Activated T-helper 1 cell treated with anti-CD3 and anti-CD28 coated beads, Interleukin-2, amount 50 U/mL, for 16 hours (primary cell): ENCODE measurements around the gene CARD8.

ENCODE experiments used
- DNase-seq, 2 donors: peaks; one replicate each; pipeline ENCODE4 v3.0.0-alpha.2; 2020; ENCODE audit warnings: low read depth in 1 of 2, low spot score in 1 of 2

Gene CARD8

GRCh38 chr19:48174445-48175030, 81.2 kb downstream of the CARD8 start:
- DNase-seq: no peak

- DNase-seq: no peak
Observed at GRCh38 chr19:48171710-48172109, 84.0 kb downstream of the CARD8 start.

GRCh38 chr19:48170817-48171347, 84.8 kb downstream of the CARD8 start:
- DNase-seq: no peak

- peak; percentile 78 to 86 for DNase-seq
Observed at GRCh38 chr19:48169939-48170803, 85.5 kb downstream of the CARD8 start, which contains the start of the genes LIG1 and ZSWIM9. LIG1 (minus strand) TSS chr19:48170344; CDS start chr19:48165566, 4,778 bp downstream. ZSWIM9 (plus strand) TSS chr19:48170680; CDS start chr19:48171803, 1,123 bp downstream.

DNA sequence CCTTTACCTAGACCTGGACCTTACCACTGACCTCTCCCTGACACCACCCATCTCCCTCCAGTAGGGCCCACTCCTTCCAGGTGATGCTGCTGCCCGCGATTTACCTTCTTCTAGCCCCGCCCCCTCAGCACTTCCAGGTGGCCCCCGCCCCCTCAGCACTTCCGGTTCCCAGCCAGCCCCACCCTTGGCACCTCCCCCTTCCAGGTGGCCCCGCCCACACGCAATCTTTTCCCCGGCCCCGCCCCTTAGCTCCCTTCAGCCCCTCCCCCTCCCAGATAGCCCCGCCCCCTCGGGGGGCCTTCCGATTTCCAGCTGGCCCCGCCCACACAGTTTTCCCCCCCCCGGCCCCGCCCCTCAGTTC, 86.2 kb downstream of the CARD8 start:
- DNase-seq: peak; percentile 91 to 93

DNA sequence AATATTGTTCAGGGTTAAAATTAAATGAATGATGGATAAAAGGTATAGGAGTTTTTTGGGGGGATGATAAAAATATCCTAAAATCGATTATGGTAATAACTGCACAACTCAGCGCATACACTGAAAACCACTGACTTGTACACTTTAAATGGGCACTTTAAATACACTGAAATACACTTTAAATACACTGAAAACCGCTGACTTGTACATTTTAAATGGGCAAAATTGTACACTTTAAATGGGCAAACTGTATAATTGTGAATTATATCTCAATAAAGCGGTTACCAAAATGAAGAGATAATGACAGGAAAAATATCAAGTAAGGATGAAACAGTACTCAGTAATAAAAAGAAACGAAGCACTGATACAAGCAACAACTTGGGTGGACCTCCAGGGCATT, 87.0 kb downstream of the CARD8 start:
- no peak for DNase-seq

DNA sequence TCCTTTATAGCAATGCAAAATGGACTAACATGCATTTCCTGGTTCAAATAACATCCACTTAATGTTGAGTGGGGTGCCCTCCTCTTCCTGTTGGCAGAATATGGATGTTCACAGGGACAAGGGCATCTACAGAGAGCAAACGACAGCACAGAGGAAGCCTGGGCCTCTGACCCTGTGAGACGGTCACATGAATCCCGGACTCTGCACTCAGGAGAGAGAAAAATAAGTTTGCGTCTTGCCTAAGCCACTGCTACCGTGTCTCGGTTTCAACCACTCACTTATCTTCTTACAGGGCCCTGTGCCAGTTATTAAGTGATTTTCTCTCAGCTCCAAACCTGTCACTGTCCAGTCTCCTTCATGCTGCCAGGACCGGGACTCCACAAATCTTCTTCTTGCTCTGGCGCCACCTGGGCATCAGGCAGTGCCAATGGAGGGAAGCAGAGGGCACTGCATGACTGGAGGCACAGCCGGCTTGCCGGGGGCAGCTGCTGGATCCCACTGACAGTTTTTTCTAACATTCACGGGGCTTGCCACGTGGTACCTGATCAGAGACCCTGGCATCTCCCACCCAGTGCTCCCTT, 97.4 kb downstream of the CARD8 start:
- DNase-seq: no peak
